HG03460 (cell line): ENCODE results near the gene MCF2L.
"Not testable (repeated sequence)": the region's sequence is repeated elsewhere in the genome, so short reads cannot be mapped to it uniquely, and the experiment has no call there.

Source experiments
- ATAC-seq: cut with Tn5 transposase; IDR thresholded peaks from one replicate; pipeline ENCODE4 v1.9.1; 2021; ENCODE audit not compliant: unreplicated experiment

The MCF2L gene

GRCh38 chr13:113063091-113063491 lies 94.1 kb downstream of the MCF2L start:
- ATAC-seq = no peak

GRCh38 chr13:113064000-113064533 lies 95.1 kb downstream of the MCF2L start:
- no peak for ATAC-seq

- no peak for ATAC-seq
Observed at GRCh38 chr13:113064534-113065405, 95.8 kb downstream of the MCF2L start.

- ATAC-seq = no peak
Observed at GRCh38 chr13:113065406-113066141, 96.6 kb downstream of the MCF2L start.

- no peak for ATAC-seq
Observed at GRCh38 chr13:113066142-113066455, 97.1 kb downstream of the MCF2L start.

- ATAC-seq = no peak
Observed at GRCh38 chr13:113066746-113067145, 97.7 kb downstream of the MCF2L start.

- no peak for ATAC-seq
Observed at GRCh38 chr13:113069861-113070805, 101.1 kb downstream of the MCF2L start.

- ATAC-seq = no peak
Observed at GRCh38 chr13:113070855-113071254, 101.8 kb downstream of the MCF2L start.

GRCh38 chr13:113072376-113072775 lies 103.4 kb downstream of the MCF2L start:
- no peak for ATAC-seq

GRCh38 chr13:113073942-113074341 lies 104.9 kb downstream of the MCF2L start:
- no peak for ATAC-seq

GRCh38 chr13:113074401-113074800 lies 105.4 kb downstream of the MCF2L start:
- ATAC-seq = no peak

- no peak for ATAC-seq
Observed at GRCh38 chr13:113074876-113075275, 105.9 kb downstream of the MCF2L start.

- no peak for ATAC-seq
Observed at GRCh38 chr13:113075711-113076110, 106.7 kb downstream of the MCF2L start.

- no peak for ATAC-seq
Observed at GRCh38 chr13:113076681-113077401, 107.8 kb downstream of the MCF2L start.

GRCh38 chr13:113077566-113077952 lies 108.5 kb downstream of the MCF2L start:
- no peak for ATAC-seq

- ATAC-seq = no peak
Observed at GRCh38 chr13:113077953-113078901, 109.2 kb downstream of the MCF2L start.

- ATAC-seq = no peak
Observed at GRCh38 chr13:113078902-113079780, 110.1 kb downstream of the MCF2L start.

- ATAC-seq = not testable (repeated sequence)
Observed at GRCh38 chr13:113079781-113080080, 110.7 kb downstream of the MCF2L start.
